Trophoblast cell (in vitro differentiated cells and primary cell): ENCODE measurements around the gene SHE.

Experiments
- DNase-seq, 2 donors: peaks; one replicate each; pipeline ENCODE4 v3.0.0-alpha.2; 2016
- H2AFZ ChIP-seq: 2 replicates; pipeline ENCODE4 v1.6.1; 2013; ENCODE audit warnings: low read length, moderate library complexity, mild to moderate bottlenecking; ENCODE audit not compliant: insufficient read depth, poor library complexity
- H2AK5ac ChIP-seq: 2 replicates; pipeline ENCODE4 v1.6.1; 2013; ENCODE audit warnings: mild to moderate bottlenecking, low read length
- H2BK120ac ChIP-seq: 2 replicates; pipeline ENCODE4 v1.6.1; 2013; ENCODE audit warnings: low read length, mild to moderate bottlenecking, moderate library complexity; ENCODE audit not compliant: insufficient read depth, poor library complexity
- H2BK12ac ChIP-seq: 2 replicates; pipeline ENCODE4 v1.6.1; 2013; ENCODE audit warnings: mild to moderate bottlenecking, low read length, moderate library complexity
- H2BK5ac ChIP-seq: 2 replicates; pipeline ENCODE4 v1.6.1; 2013; ENCODE audit warnings: low read length, low read depth, moderate library complexity, mild to moderate bottlenecking; ENCODE audit not compliant: poor library complexity
- H3K14ac ChIP-seq: 2 replicates; pipeline ENCODE4 v1.6.1; 2013; ENCODE audit warnings: mild to moderate bottlenecking, low read length
- H3K18ac ChIP-seq: 2 replicates; pipeline ENCODE4 v1.6.1; 2013; ENCODE audit warnings: mild to moderate bottlenecking, low read length
- H3K23ac ChIP-seq: 2 replicates; pipeline ENCODE4 v1.6.1; 2013; ENCODE audit warnings: low read length
- H3K27ac ChIP-seq: 2 replicates; pipeline ENCODE4 v1.5.1; 2013; ENCODE audit warnings: low read depth, mild to moderate bottlenecking, inconsistent platforms, low read length, moderate library complexity
- H3K27me3 ChIP-seq: 2 replicates; pipeline ENCODE4 v1.6.1; 2013; ENCODE audit warnings: inconsistent platforms, mild to moderate bottlenecking, low read length, moderate library complexity; ENCODE audit not compliant: insufficient read depth
- H3K36me3 ChIP-seq, 2 experiments: 1 replicate in 1 of 2; 2 replicates in 1 of 2; pipeline ENCODE4 v1.6.1; 2013; ENCODE audit warnings: low read length in 2 of 2, mild to moderate bottlenecking in 2 of 2, moderate library complexity in 1 of 2; ENCODE audit not compliant: insufficient read depth in 2 of 2, control insufficient read depth in 1 of 2
- H3K4ac ChIP-seq: 2 replicates; pipeline ENCODE4 v1.6.1; 2013; ENCODE audit warnings: low read depth, mild to moderate bottlenecking, low read length, moderate library complexity
- H3K4me1 ChIP-seq, 2 experiments: 1 replicate in 1 of 2; 2 replicates in 1 of 2; pipeline ENCODE4 v1.6.1; 2013; ENCODE audit warnings: low read length in 2 of 2, mild to moderate bottlenecking in 2 of 2, moderate library complexity in 1 of 2; ENCODE audit not compliant: insufficient read depth in 2 of 2, control insufficient read depth in 1 of 2
- H3K4me2 ChIP-seq: 2 replicates; pipeline ENCODE4 v1.6.1; 2013; ENCODE audit warnings: inconsistent platforms, mild to moderate bottlenecking, low read length, moderate library complexity
- H3K4me3 ChIP-seq: 2 replicates; pipeline ENCODE4 v1.5.1; 2013; ENCODE audit warnings: mild to moderate bottlenecking, low read depth, low read length, inconsistent platforms
- H3K79me1 ChIP-seq: one replicate; pipeline ENCODE4 v1.6.1; 2013; ENCODE audit warnings: low read length
- H3K79me2 ChIP-seq: 2 replicates; pipeline ENCODE4 v1.6.1; 2013; ENCODE audit warnings: low read length, mild to moderate bottlenecking; ENCODE audit not compliant: control insufficient read depth, insufficient read depth, poor library complexity
- H3K9ac ChIP-seq: 2 replicates; pipeline ENCODE4 v1.6.1; 2013; ENCODE audit warnings: mild to moderate bottlenecking, low read length
- H3K9me3 ChIP-seq: 2 replicates; pipeline ENCODE4 v1.6.1; 2013; ENCODE audit warnings: low read depth, mild to moderate bottlenecking, control low read depth, inconsistent platforms, low read length; ENCODE audit not compliant: insufficient read depth
- H4K12ac ChIP-seq: 2 replicates; pipeline ENCODE4 v1.6.1; 2013; ENCODE audit warnings: low read depth, mild to moderate bottlenecking, low read length, moderate library complexity
- H4K8ac ChIP-seq: 2 replicates; pipeline ENCODE4 v1.6.1; 2013; ENCODE audit warnings: low read depth, mild to moderate bottlenecking, low read length, moderate library complexity
- H4K91ac ChIP-seq: one replicate; pipeline ENCODE4 v1.6.1; 2013; ENCODE audit warnings: low read depth, mild to moderate bottlenecking, low read length, moderate library complexity
- WGBS: extraction: QIAGEN DNeasy Blood & Tissue Kit; methylation state at CpG from one replicate; pipeline ENCODE4 v1.1.7; 2013; ENCODE audit warnings: missing lambda C conversion rate; ENCODE audit not compliant: insufficient read length, insufficient coverage; ENCODE audit errors: extremely low coverage; 5-methylcytosine and 5-hydroxymethylcytosine counted together

SHE gene

DNA sequence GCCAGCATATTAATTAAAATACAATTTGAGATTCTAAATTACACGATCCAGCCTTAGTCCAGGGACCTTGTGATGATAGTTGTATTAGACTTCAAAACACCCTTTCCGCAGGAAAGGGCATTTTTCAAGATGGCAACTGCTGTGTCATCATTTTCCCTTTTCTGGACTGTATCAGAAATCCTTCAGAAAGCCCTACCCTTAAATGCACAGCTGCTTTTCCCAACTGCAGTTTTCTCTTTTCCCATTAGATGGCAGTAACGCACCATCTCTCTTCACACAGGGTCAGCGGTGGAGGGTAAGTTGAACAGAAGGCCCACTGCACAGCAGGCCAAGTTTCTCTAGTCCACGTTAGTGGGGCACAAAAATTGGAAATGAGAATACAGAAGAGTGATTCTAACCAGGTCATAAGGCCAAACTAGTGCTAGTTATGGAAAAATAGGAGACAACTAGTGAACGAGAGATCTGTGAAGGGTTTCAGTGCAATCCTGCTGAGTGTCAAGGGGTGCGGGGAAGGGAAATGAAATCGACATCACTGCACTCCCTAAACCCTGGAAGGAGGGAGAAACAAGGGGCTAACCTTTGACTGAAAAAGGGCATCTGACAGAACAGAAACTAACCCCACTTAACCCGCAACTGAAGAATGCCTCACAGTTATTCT, 22.3 kb downstream of the SHE start:
- no peak overlapping the region for H3K4ac ChIP-seq
- no peak overlapping the region for H3K14ac ChIP-seq
- H2AK5ac ChIP-seq: no peak overlapping the region
- H3K79me2 ChIP-seq: no peaks in the 10 kb centered on the region
- no peak overlapping the region for H4K12ac ChIP-seq
- H3K4me3 ChIP-seq: no peak overlapping the region
- H2AFZ ChIP-seq: no peak overlapping the region
- no peak overlapping the region for H3K23ac ChIP-seq
- no peak overlapping the region for H2BK5ac ChIP-seq
- H3K4me2 ChIP-seq: no peak overlapping the region
- H3K27me3 ChIP-seq: no peaks in the 10 kb centered on the region
- no peak overlapping the region for H4K91ac ChIP-seq
- no peak overlapping the region for H2BK120ac ChIP-seq
- H2BK12ac ChIP-seq: no peak overlapping the region
- H3K27ac ChIP-seq: no peak overlapping the region
- H3K18ac ChIP-seq: no peak overlapping the region
- no peaks in the 10 kb centered on the region for H3K4me1 ChIP-seq
- peak; percentile 69 to 97 for DNase-seq
- no peak overlapping the region for H3K9ac ChIP-seq
- H3K36me3 ChIP-seq: no peaks in the 10 kb centered on the region
- no peaks in the 10 kb centered on the region for H3K9me3 ChIP-seq
- H4K8ac ChIP-seq: no peak overlapping the region
- H3K79me1 ChIP-seq: no peaks in the 10 kb centered on the region
- WGBS: no CpG with 5 or more reads among the region's 9 CpGs

DNA sequence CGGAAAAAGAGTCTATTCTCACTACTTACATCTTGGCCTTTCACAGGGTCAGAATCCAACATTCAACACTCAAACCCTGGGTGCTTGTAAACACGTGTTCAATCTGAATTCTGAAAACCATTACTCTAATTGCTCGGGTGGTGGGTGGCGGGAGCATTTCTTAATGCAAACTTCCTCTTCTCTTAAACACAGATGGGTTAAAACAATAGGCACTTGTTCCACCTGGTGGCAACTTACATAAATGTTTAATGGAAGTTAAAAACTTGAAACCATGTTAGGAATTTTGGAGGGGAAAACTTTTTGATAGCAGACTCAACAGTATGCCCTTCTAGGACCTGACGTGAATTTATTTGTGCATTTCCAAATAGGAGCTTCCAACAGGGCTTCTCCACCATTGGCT, 23.6 kb downstream of the SHE start:
- H3K9me3 ChIP-seq: peaks cover 2% of the 10 kb centered on the region
- no peak overlapping the region for H2BK120ac ChIP-seq
- no peak overlapping the region for H3K4me3 ChIP-seq

GRCh38 chr1:154478013-154478412, 24.2 kb downstream of the SHE start:
- no peak overlapping the region for H3K23ac ChIP-seq
- H3K36me3 ChIP-seq: no peaks in the 10 kb centered on the region
- no peaks in the 10 kb centered on the region for H3K4me1 ChIP-seq
- no peak overlapping the region for H2AK5ac ChIP-seq
- no peaks in the 10 kb centered on the region for H3K79me1 ChIP-seq
- no peak overlapping the region for H4K91ac ChIP-seq
- H2BK120ac ChIP-seq: no peak overlapping the region
- no peak overlapping the region for H3K18ac ChIP-seq
- no peak overlapping the region for H3K14ac ChIP-seq
- H3K4me2 ChIP-seq: no peak overlapping the region
- H4K12ac ChIP-seq: no peak overlapping the region
- H3K27me3 ChIP-seq: no peaks in the 10 kb centered on the region
- H3K4ac ChIP-seq: no peak overlapping the region
- DNase-seq: no peak
- no CpG with 5 or more reads among the region's 8 CpGs for WGBS
- H3K9ac ChIP-seq: no peak overlapping the region
- no peak overlapping the region for H2BK5ac ChIP-seq
- no peaks in the 10 kb centered on the region for H3K79me2 ChIP-seq
- H4K8ac ChIP-seq: no peak overlapping the region
- H3K4me3 ChIP-seq: no peak overlapping the region
- H3K27ac ChIP-seq: no peak overlapping the region
- H3K9me3 ChIP-seq: peaks cover 2% of the 10 kb centered on the region
- H2AFZ ChIP-seq: no peak overlapping the region
- no peak overlapping the region for H2BK12ac ChIP-seq

More for the DNA sequence above, 23.6 kb downstream of the SHE start:
- H3K18ac ChIP-seq: no peak overlapping the region
- no peak overlapping the region for H3K4ac ChIP-seq
- no peak overlapping the region for H3K23ac ChIP-seq
- H3K27me3 ChIP-seq: no peaks in the 10 kb centered on the region
- H3K14ac ChIP-seq: no peak overlapping the region
- no peak overlapping the region for H3K27ac ChIP-seq
- H2BK5ac ChIP-seq: no peak overlapping the region
- H4K12ac ChIP-seq: no peak overlapping the region
- no peak overlapping the region for H4K8ac ChIP-seq
- H2AK5ac ChIP-seq: no peak overlapping the region
- DNase-seq: no peak
- H3K79me2 ChIP-seq: no peaks in the 10 kb centered on the region
- no CpG with 5 or more reads among the region's 5 CpGs for WGBS
- H2AFZ ChIP-seq: no peak overlapping the region
- H3K4me2 ChIP-seq: no peak overlapping the region
- no peaks in the 10 kb centered on the region for H3K79me1 ChIP-seq
- no peak overlapping the region for H3K9ac ChIP-seq
- H4K91ac ChIP-seq: no peak overlapping the region
- H2BK12ac ChIP-seq: no peak overlapping the region
- H3K36me3 ChIP-seq: no peaks in the 10 kb centered on the region
- no peaks in the 10 kb centered on the region for H3K4me1 ChIP-seq

- H3K9ac ChIP-seq: no peak overlapping the region
- H4K91ac ChIP-seq: no peak overlapping the region
- no peaks in the 10 kb centered on the region for H3K27me3 ChIP-seq
- H3K4me1 ChIP-seq: no peaks in the 10 kb centered on the region
- H3K4me2 ChIP-seq: no peak overlapping the region
- H3K14ac ChIP-seq: no peak overlapping the region
- no peak overlapping the region for H3K4ac ChIP-seq
- no peaks in the 10 kb centered on the region for H3K36me3 ChIP-seq
- no peak overlapping the region for H3K4me3 ChIP-seq
- no peak overlapping the region for H3K18ac ChIP-seq
- no peak overlapping the region for H2BK5ac ChIP-seq
- peaks cover 2% of the 10 kb centered on the region for H3K9me3 ChIP-seq
- no peak overlapping the region for H2AK5ac ChIP-seq
- no peak overlapping the region for H3K23ac ChIP-seq
- no CpG with 5 or more reads among the region's 1 CpG for WGBS
- no peaks in the 10 kb centered on the region for H3K79me1 ChIP-seq
- no peak overlapping the region for H4K8ac ChIP-seq
- no peak overlapping the region for H3K27ac ChIP-seq
- H3K79me2 ChIP-seq: no peaks in the 10 kb centered on the region
- no peak overlapping the region for H2BK12ac ChIP-seq
- DNase-seq: peak; percentile 17 to 68
- no peak overlapping the region for H2BK120ac ChIP-seq
- no peak overlapping the region for H2AFZ ChIP-seq
- no peak overlapping the region for H4K12ac ChIP-seq
These were observed 25.4 kb downstream of the SHE start for GRCh38 chr1:154476791-154477190.
